Esophagus (tissue), 2 donors: ENCODE data around the gene EBF4. TPM values are rescaled to one million over a fixed set of nuclear protein-coding genes. Genes with fewer than 3 reads are reported as not detected.

Source experiments
- H3K27ac ChIP-seq, 2 donors: one replicate each; pipeline ENCODE4 v1.5.1; 2013; ENCODE audit warnings: low read depth in 2 of 2, mild to moderate bottlenecking in 2 of 2, inconsistent platforms in 1 of 2, low read length in 1 of 2, moderate library complexity in 1 of 2
- H3K27me3 ChIP-seq, 2 donors: one replicate each; pipeline ENCODE4 v1.6.1; 2013; ENCODE audit warnings: low read length in 2 of 2, control low read depth in 1 of 2, mild to moderate bottlenecking in 1 of 2; ENCODE audit not compliant: insufficient read depth in 2 of 2, control insufficient read depth in 1 of 2
- H3K36me3 ChIP-seq, 2 donors: one replicate each; pipeline ENCODE4 v1.6.1; 2013; ENCODE audit warnings: low read length in 1 of 2; ENCODE audit not compliant: control insufficient read depth in 2 of 2, insufficient read depth in 2 of 2
- H3K4me1 ChIP-seq, 2 donors: one replicate each; pipeline ENCODE4 v1.6.1; 2013; ENCODE audit warnings: low read length in 1 of 2; ENCODE audit not compliant: control insufficient read depth in 2 of 2, insufficient read depth in 2 of 2
- H3K4me3 ChIP-seq, 2 donors: one replicate each; pipeline ENCODE4 v1.5.1; 2013; ENCODE audit warnings: low read length in 2 of 2, mild to moderate bottlenecking in 2 of 2, low read depth in 1 of 2, moderate library complexity in 1 of 2
- H3K9me3 ChIP-seq, 2 donors: one replicate each; pipeline ENCODE4 v1.6.1; 2013; ENCODE audit warnings: mild to moderate bottlenecking in 2 of 2, low read depth in 1 of 2, low read length in 1 of 2, moderate library complexity in 1 of 2; ENCODE audit not compliant: control insufficient read depth in 2 of 2, insufficient read depth in 1 of 2
- WGBS, 2 donors: extraction: QIAGEN DNeasy Blood & Tissue Kit; methylation state at CpG; one replicate each; pipeline ENCODE4 v1.1.7; 2013; 5-methylcytosine and 5-hydroxymethylcytosine counted together
- polyA plus RNA-seq, 2 donors: library from polyadenylated mRNA; stranded (reverse); fragments of 200-250 nt; gene quantifications; one replicate each; pipeline ENCODE4 v1.2.3, GENCODE V29; 2013
- donor health status: healthy with polysubstance abuse.
- donor health status: Bipolar disorder and iron deficiency.

EBF4 gene
- polyA plus RNA-seq, 2 donors, result 4.8 to 7.0 TPM

DNA sequence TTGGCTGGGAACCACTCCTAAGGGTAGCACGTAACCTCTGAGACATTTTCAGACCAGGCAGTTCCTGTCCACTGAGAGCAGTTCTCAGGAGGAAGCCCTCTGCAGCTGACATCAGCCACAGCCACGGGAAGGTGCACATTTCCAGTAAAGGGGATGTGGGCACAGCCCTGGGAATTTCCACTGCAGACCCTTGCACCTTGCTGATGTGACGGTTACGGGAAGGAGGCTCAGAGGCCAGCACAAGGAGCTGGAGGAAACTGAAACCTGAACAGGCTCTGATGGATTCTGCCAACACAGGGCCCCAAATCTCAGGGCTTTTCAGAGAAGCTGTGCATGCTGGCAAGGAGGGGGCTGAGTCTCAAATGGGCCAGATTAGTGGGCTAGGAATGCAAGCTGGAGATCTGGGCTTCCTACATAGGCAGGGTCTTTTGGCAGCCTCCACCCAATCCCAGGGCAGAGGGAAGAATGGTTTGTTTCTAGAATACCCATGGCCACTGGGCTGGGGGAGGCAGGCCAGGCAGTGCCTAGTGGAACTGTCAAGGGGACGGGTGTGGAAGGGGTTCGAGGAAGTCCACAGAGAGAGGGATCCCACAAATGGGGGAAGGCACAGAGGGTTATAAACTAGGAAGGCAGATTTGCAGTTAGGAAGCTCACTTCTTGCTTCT lies 14.2 kb downstream of the EBF4 start:
- Histone ChIP-seq H3K4me3 (no peak overlapping the region), H3K4me1 (peaks cover 0 to 3% of the 10 kb centered on the region in 2 donors), H3K9me3 (no peaks in the 10 kb centered on the region), H3K27me3 (no peaks in the 10 kb centered on the region), H3K36me3 (no peaks in the 10 kb centered on the region), H3K27ac (no peak overlapping the region)
- 76% methylated on average over 6 of the region's 6 CpGs for WGBS, 2 donors

DNA sequence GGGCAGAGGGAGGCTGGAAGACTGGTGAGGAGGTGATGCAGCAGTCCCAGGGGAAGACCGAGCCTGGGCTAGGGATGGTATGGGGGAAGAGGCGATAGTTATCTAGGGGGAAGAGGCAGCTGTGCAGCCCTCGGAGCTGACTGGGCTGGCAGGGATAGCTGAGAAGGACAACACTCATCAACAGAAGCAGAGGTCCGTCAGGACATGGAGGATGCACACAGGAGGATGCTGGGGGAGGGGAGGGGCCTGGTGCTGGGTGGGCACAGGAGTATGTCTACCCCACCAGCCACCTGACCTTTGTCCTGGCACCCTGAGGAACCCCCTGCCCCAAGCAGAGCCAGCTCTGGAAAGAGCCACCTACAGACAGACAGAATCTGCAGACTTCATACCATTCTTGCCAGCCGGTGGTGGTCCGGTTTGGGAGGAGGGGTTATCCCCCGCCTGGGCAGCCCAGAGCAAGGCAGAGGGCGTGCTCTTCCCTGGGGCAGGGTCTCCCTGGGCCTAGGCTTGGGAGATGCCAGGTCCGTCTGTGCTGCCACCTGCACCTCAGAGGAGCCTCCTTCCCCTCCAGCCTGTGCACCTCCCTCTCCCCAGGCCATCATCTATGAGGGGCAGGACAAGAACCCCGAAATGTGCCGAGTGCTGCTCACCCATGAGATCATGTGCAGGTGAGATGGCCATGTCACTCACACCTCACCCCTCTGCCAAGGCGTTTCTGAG lies 14.9 kb downstream of the EBF4 start:
- H3K4me1 ChIP-seq, result peaks cover 0 to 3% of the 10 kb centered on the region in 2 donors
- WGBS, 2 donors, result 80 to 81% methylated on average over 12 of the region's 12 CpGs

DNA sequence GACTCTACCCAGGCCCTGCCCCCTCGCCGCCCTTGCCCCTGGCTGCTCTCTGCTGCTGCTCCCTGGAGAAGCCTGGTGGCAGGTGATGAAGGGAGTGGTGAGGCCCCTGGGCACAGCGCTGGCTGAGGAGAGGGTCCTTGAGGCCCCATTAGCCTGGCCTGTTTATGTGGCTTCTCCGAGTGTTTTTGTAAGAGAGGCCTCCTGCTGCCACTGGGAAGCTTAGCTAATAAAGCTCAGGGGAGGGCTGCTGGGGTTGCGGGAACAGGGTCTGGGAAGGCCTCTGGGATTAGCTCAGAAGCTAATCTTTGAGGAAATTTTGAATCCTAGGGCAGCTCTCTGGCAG lies 15.5 kb downstream of the EBF4 start:
- 84 to 91% methylated on average over 5 of the region's 5 CpGs for WGBS, 2 donors
- H3K9me3 ChIP-seq, result no peaks in the 10 kb centered on the region
- no peak overlapping the region for H3K27ac ChIP-seq
- peaks cover 0 to 3% of the 10 kb centered on the region in 2 donors for H3K4me1 ChIP-seq
- H3K36me3 ChIP-seq, result no peaks in the 10 kb centered on the region
- H3K4me3 ChIP-seq, result no peak overlapping the region
- no peaks in the 10 kb centered on the region for H3K27me3 ChIP-seq

More for the DNA sequence above, 14.9 kb downstream of the EBF4 start:
- H3K4me3 ChIP-seq, result no peak overlapping the region
- H3K27me3 ChIP-seq, result no peaks in the 10 kb centered on the region
- H3K27ac ChIP-seq, result no peak overlapping the region
- H3K9me3 ChIP-seq, result no peaks in the 10 kb centered on the region
- H3K36me3 ChIP-seq, result no peaks in the 10 kb centered on the region

DNA sequence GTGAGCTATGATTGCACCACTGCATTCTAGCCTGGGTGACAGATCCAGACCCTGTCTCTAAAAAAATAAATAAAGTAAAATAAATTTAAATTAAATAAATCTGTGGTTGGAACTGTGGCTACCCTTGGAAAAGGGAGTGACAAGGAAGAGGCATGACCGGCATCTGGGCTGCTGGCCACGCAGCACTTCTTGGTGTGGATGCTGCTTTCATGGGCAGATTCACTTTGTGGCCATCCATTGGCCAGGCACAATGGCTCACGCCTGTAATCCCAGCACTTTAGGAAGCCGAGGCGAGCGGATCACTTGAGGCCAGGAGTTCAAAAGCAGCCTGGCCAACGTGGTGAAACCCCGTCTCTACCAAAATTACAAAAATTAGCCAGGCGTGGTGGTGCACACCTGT lies 16.1 kb downstream of the EBF4 start:
- Histone ChIP-seq H3K4me1 (peaks cover 0 to 3% of the 10 kb centered on the region in 2 donors), H3K27ac (no peak overlapping the region), H3K36me3 (no peaks in the 10 kb centered on the region), H3K27me3 (no peaks in the 10 kb centered on the region), H3K4me3 (no peak overlapping the region), H3K9me3 (no peaks in the 10 kb centered on the region)
- 83 to 89% methylated on average over 9 of the region's 9 CpGs for WGBS, 2 donors

DNA sequence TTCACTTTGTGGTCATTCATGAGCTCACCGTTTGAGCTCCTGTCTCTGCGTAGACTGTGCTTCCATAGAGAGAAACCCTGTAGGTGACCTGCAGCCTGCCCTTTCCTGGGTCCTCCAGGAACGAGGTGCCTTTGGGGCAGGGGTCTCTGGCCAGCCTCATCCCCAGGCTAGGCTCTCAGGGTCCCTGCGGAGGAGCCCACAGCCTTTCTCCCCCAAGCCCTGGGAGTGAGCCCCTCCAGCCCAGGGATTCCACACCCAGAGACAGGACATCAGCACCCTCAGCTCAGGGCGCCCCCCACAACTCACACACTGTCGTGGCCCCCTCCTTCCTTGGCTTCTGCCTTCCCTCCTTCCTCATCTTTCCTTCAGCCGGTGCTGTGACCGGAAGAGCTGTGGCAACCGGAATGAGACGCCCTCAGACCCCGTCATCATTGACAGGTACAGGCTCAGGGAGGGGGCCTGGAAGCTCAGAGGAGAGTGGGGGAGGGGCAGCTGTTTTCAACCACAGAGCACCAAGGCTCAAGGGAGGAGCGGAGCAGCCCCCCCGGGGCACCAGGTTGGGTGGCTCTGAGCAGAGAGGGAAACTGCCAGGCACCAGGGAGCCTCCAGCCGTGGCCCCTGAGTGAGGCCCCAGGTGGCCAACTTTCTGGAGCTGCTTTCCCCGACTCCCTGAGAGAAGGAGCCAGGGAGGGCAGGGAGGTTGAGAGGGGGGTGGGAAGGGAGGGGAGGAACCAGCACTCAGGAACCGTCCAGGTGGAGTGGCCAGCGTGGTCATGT lies 16.8 kb downstream of the EBF4 start:
- Histone ChIP-seq H3K4me1 (peaks cover 0 to 3% of the 10 kb centered on the region in 2 donors), H3K4me3 (no peak overlapping the region), H3K9me3 (no peaks in the 10 kb centered on the region), H3K27me3 (no peaks in the 10 kb centered on the region), H3K36me3 (no peaks in the 10 kb centered on the region), H3K27ac (no peak overlapping the region)
- 65 to 72% methylated on average over 17 of the region's 17 CpGs for WGBS, 2 donors

DNA sequence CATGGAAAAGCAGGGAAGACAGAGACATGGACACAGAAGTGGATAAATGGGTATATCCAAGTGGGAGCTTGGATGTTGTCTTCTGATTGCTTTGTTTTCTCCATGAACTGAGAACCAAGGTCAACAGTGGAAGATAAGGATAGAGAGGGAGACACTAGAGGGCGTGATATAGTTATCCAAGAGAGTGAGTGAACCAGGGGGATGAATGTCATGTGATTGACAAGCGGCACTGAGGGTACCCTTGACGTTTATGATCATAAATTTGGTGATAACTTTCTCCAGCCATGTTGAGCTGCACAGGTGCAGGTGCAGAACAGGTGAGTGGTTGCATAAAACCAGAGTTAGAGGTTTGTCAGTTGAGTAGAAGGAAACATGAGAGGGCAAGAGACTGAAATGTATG lies 20.7 kb downstream of the EBF4 start:
- Histone ChIP-seq H3K27me3 (no peaks in the 10 kb centered on the region), H3K27ac (no peak overlapping the region), H3K4me1 (no peaks in the 10 kb centered on the region), H3K4me3 (no peak overlapping the region), H3K9me3 (no peaks in the 10 kb centered on the region), H3K36me3 (no peaks in the 10 kb centered on the region)
- 12 to 24% methylated on average over 3 of the region's 3 CpGs for WGBS, 2 donors

DNA sequence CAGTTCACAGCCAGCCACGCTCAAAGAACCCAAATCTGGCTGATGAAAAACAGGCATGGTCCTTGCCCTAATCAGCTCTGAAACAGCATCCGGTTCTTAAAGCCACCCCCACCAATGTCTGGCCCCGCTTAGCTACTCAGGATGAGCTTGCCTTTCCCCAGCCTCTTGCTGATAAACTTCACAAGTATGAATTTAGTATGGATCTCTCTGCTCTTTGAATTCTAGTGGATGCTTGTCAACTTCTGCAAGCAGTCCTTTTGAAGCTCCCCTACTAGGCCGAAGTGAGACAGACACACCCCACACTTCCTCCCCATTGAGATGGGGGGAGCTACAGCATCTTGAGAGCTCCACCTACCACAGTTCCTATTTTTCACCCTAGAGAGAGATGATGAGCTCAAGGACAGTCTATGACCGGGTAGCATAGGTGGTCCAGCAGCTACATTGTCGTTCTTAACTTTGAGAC lies 36.7 kb downstream of the EBF4 start:
- H3K4me3 ChIP-seq, result no peak overlapping the region
- no peaks in the 10 kb centered on the region for H3K36me3 ChIP-seq
- 64 to 66% methylated on average over 6 of the region's 6 CpGs for WGBS, 2 donors
- H3K9me3 ChIP-seq, result peaks cover 0 to 3% of the 10 kb centered on the region in 2 donors
- H3K27ac ChIP-seq, result no peak overlapping the region
- H3K4me1 ChIP-seq, result no peaks in the 10 kb centered on the region
- no peaks in the 10 kb centered on the region for H3K27me3 ChIP-seq

DNA sequence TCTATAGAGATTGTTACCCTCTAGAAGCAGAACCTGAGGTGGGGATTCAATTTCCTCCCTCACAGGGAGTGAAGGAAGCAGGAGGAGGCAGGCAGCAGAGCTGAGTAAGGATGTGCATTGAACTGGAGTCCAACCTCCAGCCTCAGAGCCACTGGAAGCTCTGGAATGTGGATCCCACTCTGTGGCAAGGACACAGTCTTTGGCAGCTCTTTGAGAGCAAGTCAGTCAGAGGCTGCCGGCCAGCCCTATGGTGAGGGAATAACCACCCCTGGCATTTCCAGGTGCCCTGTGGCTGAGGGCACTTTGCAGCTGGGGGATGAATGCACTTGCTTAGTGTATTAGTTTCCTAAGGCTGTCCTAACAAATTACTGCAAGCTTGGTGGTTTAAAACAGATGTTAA lies 37.2 kb downstream of the EBF4 start:
- Histone ChIP-seq H3K4me1 (no peaks in the 10 kb centered on the region), H3K4me3 (no peak overlapping the region), H3K27me3 (no peaks in the 10 kb centered on the region), H3K27ac (no peak overlapping the region), H3K9me3 (peaks cover 0 to 3% of the 10 kb centered on the region in 2 donors), H3K36me3 (no peaks in the 10 kb centered on the region)
- 67 to 68% methylated on average over 1 of the region's 1 CpG for WGBS, 2 donors

DNA sequence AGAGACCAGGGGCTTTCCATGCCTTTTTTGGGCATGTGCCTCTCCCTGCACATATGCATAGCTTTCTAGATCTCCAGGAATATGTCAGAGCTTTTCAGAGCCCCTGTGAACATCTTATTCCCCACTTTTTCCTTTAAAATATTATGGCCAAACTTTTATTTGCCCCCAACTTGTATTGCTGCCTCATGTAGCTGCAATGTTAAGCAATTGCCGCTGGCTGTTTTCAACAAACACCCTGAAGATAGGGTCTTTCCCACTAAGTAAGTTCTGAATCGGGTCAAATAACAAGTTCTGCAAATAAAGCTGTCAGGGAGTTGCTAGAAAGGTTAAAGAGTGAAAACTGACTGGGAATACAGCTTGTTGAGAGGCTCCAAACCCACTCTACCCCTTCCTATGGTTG lies 42.3 kb downstream of the EBF4 start:
- Histone ChIP-seq H3K36me3 (peaks cover 0 to 2% of the 10 kb centered on the region in 2 donors), H3K4me3 (no peak overlapping the region), H3K4me1 (no peaks in the 10 kb centered on the region), H3K27ac (no peak overlapping the region), H3K9me3 (peaks cover 0 to 3% of the 10 kb centered on the region in 2 donors), H3K27me3 (no peaks in the 10 kb centered on the region)
- WGBS, 2 donors, result 71 to 77% methylated on average over 2 of the region's 2 CpGs
